Measurements from ENCODE around the gene TTI1. TPM values are rescaled to one million over a fixed set of nuclear protein-coding genes. Genes with fewer than 3 reads are reported as not detected.

The TTI1 gene
- total and polyA plus RNA-seq, 12 donors: 8.3 to 14.8 (median 11.2) TPM

DNA sequence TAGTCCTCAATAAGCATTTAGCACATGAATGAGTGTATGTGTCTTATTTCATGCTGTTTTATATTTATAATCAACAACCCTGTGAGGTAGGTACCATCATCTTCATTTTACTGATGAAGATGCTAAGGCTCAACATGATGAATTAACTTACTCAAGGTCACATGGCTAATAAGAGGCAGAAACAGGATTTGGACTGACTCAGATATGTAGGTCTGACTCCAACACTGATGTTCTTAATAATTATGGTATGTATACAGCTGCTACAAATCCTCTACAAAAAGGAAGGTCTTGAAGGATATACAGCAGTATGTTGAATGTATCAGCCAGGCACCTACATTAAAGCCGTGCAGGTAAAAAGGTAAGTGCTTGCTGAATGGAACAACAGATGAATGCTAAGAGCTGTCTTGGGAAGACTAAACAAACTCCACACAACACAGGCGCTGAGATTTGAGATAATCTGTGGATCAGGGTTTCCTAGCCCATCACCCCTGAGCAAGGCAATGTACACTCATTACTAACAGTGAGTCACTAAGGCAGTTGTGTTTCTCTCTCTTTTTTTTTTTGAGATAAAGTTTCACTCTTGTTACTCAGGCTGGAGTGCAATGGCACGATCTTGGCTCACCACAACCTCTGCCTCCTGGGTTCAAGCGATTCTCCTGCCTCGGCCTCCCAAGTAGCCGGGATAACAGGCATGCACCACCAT lies 31.9 kb downstream of the TTI1 start:
- DNase-seq: no peak
- peaks cover 0 to 100% (median 51%) of the 10 kb centered on the region in 9 donors for H3K36me3 ChIP-seq
- WGBS, 2 donors: 90 to 96% methylated on average over 6 of the region's 6 CpGs

DNA sequence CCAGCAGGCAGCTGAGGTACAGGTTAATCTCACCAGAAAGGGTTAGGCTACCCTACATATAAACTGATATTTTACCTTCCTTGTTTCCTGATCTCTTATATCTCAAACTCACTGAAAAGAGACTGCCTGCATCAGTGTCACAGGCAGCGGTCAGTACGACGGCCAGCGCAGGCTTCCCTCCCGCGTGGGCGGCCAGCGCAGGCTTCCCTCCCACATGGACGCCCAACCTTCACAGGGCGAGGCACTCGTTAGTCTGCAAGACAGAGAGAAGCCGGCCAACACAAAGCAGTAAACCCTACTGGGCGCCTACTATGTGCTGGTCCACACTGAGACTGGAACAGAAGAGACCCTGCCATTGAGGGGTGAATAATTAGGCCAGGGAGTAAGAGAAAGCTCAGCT lies 33.0 kb downstream of the TTI1 start:
- 91 to 93% methylated on average over 13 of the region's 13 CpGs for WGBS, 2 donors
- peaks cover 0 to 15% (median 7%) of the 10 kb centered on the region in 9 donors for H3K4me1 ChIP-seq
- ATAC-seq (no peak), DNase-seq (no peak)
- TF ChIP-seq, protein P1, sequence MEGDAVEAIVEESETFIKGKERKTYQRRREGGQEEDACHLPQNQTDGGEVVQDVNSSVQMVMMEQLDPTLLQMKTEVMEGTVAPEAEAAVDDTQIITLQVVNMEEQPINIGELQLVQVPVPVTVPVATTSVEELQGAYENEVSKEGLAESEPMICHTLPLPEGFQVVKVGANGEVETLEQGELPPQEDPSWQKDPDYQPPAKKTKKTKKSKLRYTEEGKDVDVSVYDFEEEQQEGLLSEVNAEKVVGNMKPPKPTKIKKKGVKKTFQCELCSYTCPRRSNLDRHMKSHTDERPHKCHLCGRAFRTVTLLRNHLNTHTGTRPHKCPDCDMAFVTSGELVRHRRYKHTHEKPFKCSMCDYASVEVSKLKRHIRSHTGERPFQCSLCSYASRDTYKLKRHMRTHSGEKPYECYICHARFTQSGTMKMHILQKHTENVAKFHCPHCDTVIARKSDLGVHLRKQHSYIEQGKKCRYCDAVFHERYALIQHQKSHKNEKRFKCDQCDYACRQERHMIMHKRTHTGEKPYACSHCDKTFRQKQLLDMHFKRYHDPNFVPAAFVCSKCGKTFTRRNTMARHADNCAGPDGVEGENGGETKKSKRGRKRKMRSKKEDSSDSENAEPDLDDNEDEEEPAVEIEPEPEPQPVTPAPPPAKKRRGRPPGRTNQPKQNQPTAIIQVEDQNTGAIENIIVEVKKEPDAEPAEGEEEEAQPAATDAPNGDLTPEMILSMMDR (IDR thresholded peaks at IDR 0.05): no peak
- peaks cover 0 to 100% (median 57%) of the 10 kb centered on the region in 9 donors for H3K36me3 ChIP-seq
- no peaks in the 10 kb centered on the region for H3K9me3 ChIP-seq
- H3K27me3 ChIP-seq: no peaks in the 10 kb centered on the region
- no peak overlapping the region for H3K27ac ChIP-seq
- intact Hi-C loops (cut with DNase I): no loop called here
- no peak overlapping the region for H3K4me3 ChIP-seq

More for the DNA sequence above, 31.9 kb downstream of the TTI1 start:
- TF ChIP-seq, protein P1 (IDR thresholded peaks at IDR 0.05): no peak
- Histone ChIP-seq H3K4me3 (no peak overlapping the region), H3K9me3 (no peaks in the 10 kb centered on the region), H3K27ac (no peak overlapping the region), H3K27me3 (no peaks in the 10 kb centered on the region), H3K4me1 (peaks cover 0 to 11% (median under 1%) of the 10 kb centered on the region in 9 donors)
- intact Hi-C loops (cut with DNase I): no loop called here
- ATAC-seq: no peak

DNA sequence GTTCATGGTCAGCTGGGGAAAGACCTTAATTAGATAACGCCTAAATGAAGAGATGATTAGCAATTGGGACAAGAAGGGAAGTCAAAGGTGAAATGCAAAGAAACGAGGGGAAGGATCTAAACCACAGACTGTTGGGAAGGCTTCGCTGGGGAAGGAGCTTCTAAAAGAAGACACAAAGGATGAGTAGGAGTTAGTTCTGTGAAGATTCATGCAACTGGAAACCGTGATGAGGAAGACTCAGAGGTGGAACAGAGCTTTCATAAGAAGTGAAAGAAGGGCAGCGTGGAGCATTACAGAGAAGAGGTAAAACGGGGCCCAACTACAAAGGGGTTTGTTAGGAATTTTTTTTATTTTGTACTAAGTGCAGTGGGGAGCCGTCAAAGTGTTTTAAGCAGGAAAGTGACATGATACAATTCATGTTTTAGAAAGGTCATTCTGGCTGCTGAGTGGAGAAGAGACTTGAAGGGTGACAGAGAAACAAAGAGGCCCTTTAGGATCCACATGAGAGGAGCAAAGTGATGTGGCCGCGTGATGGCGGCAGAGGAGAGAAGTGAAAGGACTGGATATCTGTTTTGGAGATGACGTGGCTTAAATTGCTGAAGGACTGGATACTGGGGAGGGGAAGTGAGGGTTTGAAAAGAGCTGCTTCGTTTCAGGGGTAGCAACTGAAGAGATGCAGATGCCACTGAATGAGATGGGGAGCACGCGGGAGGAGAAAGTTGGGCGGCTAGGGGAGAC lies 33.6 kb downstream of the TTI1 start:
- Histone ChIP-seq H3K36me3 (peaks cover 0 to 100% (median 57%) of the 10 kb centered on the region in 9 donors), H3K9me3 (no peaks in the 10 kb centered on the region), H3K4me1 (peaks cover 0 to 21% (median 9%) of the 10 kb centered on the region in 9 donors), H3K27ac (no peak overlapping the region), H3K4me3 (no peak overlapping the region), H3K27me3 (no peaks in the 10 kb centered on the region)
- intact Hi-C loops (cut with DNase I): loop anchor here in 6 of 10 donors (10.0 kb wide), 5 partner anchors 95 to 435 kb away; partner anchors contain the start of gene VSTM2L (in 1 of the 6)
- WGBS, 2 donors: 91% methylated on average over 15 of the region's 15 CpGs
- ATAC-seq: no peak
- no peak for DNase-seq
- TF ChIP-seq, protein P1 (IDR thresholded peaks at IDR 0.05): no peak

DNA sequence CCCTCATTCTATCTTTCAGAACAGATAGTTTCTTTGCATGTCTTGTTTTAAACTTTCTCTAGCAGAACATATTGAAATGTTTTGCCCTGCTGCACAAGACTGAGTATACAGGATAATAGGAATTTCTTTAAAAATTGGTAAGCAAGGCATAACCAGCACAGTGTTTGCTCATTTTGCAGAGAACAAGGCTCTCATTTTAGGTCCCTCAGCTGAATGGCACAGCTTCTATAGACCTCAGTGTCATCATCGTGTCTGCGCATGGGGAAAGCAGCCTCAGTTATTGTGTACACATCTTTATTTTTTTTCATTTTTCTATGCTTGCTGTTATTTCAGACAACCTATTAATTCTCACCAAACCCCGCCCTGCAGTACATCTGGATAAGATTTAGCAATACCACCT lies 35.7 kb downstream of the TTI1 start:
- intact Hi-C loops (cut with DNase I): loop anchor here in 6 of 10 donors (10.0 kb wide), 5 partner anchors 93 to 433 kb away; partner anchors contain the start of gene VSTM2L (in 1 of the 6)
- no peak for ATAC-seq

More for the DNA sequence above, 35.7 kb downstream of the TTI1 start:
- no peak overlapping the region for H3K4me3 ChIP-seq
- TF ChIP-seq, protein P1 (IDR thresholded peaks at IDR 0.05): no peak
- no peak for DNase-seq
- no peak overlapping the region for H3K27ac ChIP-seq
- no peaks in the 10 kb centered on the region for H3K9me3 ChIP-seq
- 96 to 97% methylated on average over 3 of the region's 3 CpGs for WGBS, 2 donors
- peaks cover 1 to 33% (median 17%) of the 10 kb centered on the region in 9 donors for H3K4me1 ChIP-seq
- peaks cover 0 to 94% (median 57%) of the 10 kb centered on the region in 9 donors for H3K36me3 ChIP-seq
- H3K27me3 ChIP-seq: no peaks in the 10 kb centered on the region
